Measurements from ENCODE around the gene ANKRD37.
"Not testable (repeated sequence)": the region's sequence is repeated elsewhere in the genome, so short reads cannot be mapped to it uniquely, and the experiment has no call there.

ANKRD37 gene

GRCh38 chr4:185362570-185362969 is 34.1 kb upstream of the ANKRD37 start:
- H3K9ac ChIP-seq (ENCODE audit: low read depth, low read length); H3K4me3 ChIP-seq (ENCODE audit: low read length); H3K27me3 ChIP-seq (ENCODE audit: insufficient read depth, low read length); H3K4me1 ChIP-seq (ENCODE audit: insufficient read depth, low read length); H3K9me3 ChIP-seq (ENCODE audit: insufficient read depth, low read depth, low read length); H3K27ac ChIP-seq (ENCODE audit: low read depth, low read length): not testable (repeated sequence)
- WGBS = 93% methylated on average over 6 of the region's 6 CpGs
- peaks cover 13% of the 10 kb centered on the region for H3K36me3 ChIP-seq (ENCODE audit: insufficient read depth, low read length)

GRCh38 chr4:185363251-185363650 is 33.4 kb upstream of the ANKRD37 start:
- no peak overlapping the region for H3K27ac ChIP-seq (ENCODE audit: low read depth, low read length)
- no peak overlapping the region for H3K4me3 ChIP-seq (ENCODE audit: low read length)
- no peaks in the 10 kb centered on the region for H3K4me1 ChIP-seq (ENCODE audit: insufficient read depth, low read length)
- no peaks in the 10 kb centered on the region for H3K27me3 ChIP-seq (ENCODE audit: insufficient read depth, low read length)
- no peaks in the 10 kb centered on the region for H3K9me3 ChIP-seq (ENCODE audit: insufficient read depth, low read depth, low read length)
- H3K36me3 ChIP-seq (ENCODE audit: insufficient read depth, low read length) = peaks cover 9% of the 10 kb centered on the region
- WGBS = 100% methylated on average over 1 of the region's 3 CpGs
- no peak overlapping the region for H3K9ac ChIP-seq (ENCODE audit: low read depth, low read length)

GRCh38 chr4:185364886-185365285 is 31.8 kb upstream of the ANKRD37 start:
- no peak overlapping the region for H3K27ac ChIP-seq (ENCODE audit: low read depth, low read length)
- no peaks in the 10 kb centered on the region for H3K27me3 ChIP-seq (ENCODE audit: insufficient read depth, low read length)
- WGBS = 93% methylated on average over 4 of the region's 5 CpGs
- H3K9ac ChIP-seq (ENCODE audit: low read depth, low read length) = no peak overlapping the region
- H3K4me3 ChIP-seq (ENCODE audit: low read length) = no peak overlapping the region
- H3K36me3 ChIP-seq (ENCODE audit: insufficient read depth, low read length) = peaks cover 3% of the 10 kb centered on the region
- peaks cover 4% of the 10 kb centered on the region; the same call in 1 of the 2 replicates for H3K4me1 ChIP-seq (ENCODE audit: insufficient read depth, low read length)
- H3K9me3 ChIP-seq (ENCODE audit: insufficient read depth, low read depth, low read length) = no peaks in the 10 kb centered on the region

GRCh38 chr4:185369731-185370130 is 26.9 kb upstream of the ANKRD37 start:
- 92% methylated on average over 3 of the region's 3 CpGs for WGBS
- H3K9ac ChIP-seq (ENCODE audit: low read depth, low read length) = no peak overlapping the region
- no peaks in the 10 kb centered on the region for H3K27me3 ChIP-seq (ENCODE audit: insufficient read depth, low read length)
- H3K9me3 ChIP-seq (ENCODE audit: insufficient read depth, low read depth, low read length) = no peaks in the 10 kb centered on the region
- peaks cover 7% of the 10 kb centered on the region; the same call in 1 of the 2 replicates for H3K4me1 ChIP-seq (ENCODE audit: insufficient read depth, low read length)
- H3K4me3 ChIP-seq (ENCODE audit: low read length) = no peak overlapping the region
- peaks cover 6% of the 10 kb centered on the region; the same call in 1 of the 2 replicates for H3K36me3 ChIP-seq (ENCODE audit: insufficient read depth, low read length)
- no peak overlapping the region for H3K27ac ChIP-seq (ENCODE audit: low read depth, low read length)

- Histone ChIP-seq H3K4me1 (ENCODE audit: insufficient read depth, low read length) (peaks cover 7% of the 10 kb centered on the region; the same call in 1 of the 2 replicates), H3K9me3 (ENCODE audit: insufficient read depth, low read depth, low read length) (no peaks in the 10 kb centered on the region), H3K9ac (ENCODE audit: low read depth, low read length) (no peak overlapping the region), H3K4me3 (ENCODE audit: low read length) (no peak overlapping the region), H3K36me3 (ENCODE audit: insufficient read depth, low read length) (peaks cover 6% of the 10 kb centered on the region; the same call in 1 of the 2 replicates), H3K27ac (ENCODE audit: low read depth, low read length) (no peak overlapping the region), H3K27me3 (ENCODE audit: insufficient read depth, low read length) (no peaks in the 10 kb centered on the region)
- WGBS = 95% methylated on average over 11 of the region's 11 CpGs
Measured at GRCh38 chr4:185370268-185370949, 26.2 kb upstream of the ANKRD37 start.

- H3K27ac ChIP-seq (ENCODE audit: low read depth, low read length) = no peak overlapping the region
- no peak overlapping the region for H3K4me3 ChIP-seq (ENCODE audit: low read length)
- H3K9me3 ChIP-seq (ENCODE audit: insufficient read depth, low read depth, low read length) = no peaks in the 10 kb centered on the region
- no peaks in the 10 kb centered on the region for H3K27me3 ChIP-seq (ENCODE audit: insufficient read depth, low read length)
- WGBS = 94% methylated on average over 11 of the region's 11 CpGs
- peaks cover 7% of the 10 kb centered on the region; the same call in 1 of the 2 replicates for H3K4me1 ChIP-seq (ENCODE audit: insufficient read depth, low read length)
- H3K36me3 ChIP-seq (ENCODE audit: insufficient read depth, low read length) = peaks cover 6% of the 10 kb centered on the region; the same call in 1 of the 2 replicates
- no peak overlapping the region for H3K9ac ChIP-seq (ENCODE audit: low read depth, low read length)
Measured at GRCh38 chr4:185371702-185372101, 24.9 kb upstream of the ANKRD37 start.

- H3K36me3 ChIP-seq (ENCODE audit: insufficient read depth, low read length) = peaks cover 6% of the 10 kb centered on the region; the same call in 1 of the 2 replicates
Measured at GRCh38 chr4:185374027-185374426, 22.6 kb upstream of the ANKRD37 start.

GRCh38 chr4:185374573-185374972 is 22.1 kb upstream of the ANKRD37 start:
- WGBS = 96% methylated on average over 6 of the region's 6 CpGs

More at GRCh38 chr4:185374027-185374426, 22.6 kb upstream of the ANKRD37 start:
- Histone ChIP-seq H3K9ac (ENCODE audit: low read depth, low read length) (no peak overlapping the region), H3K27ac (ENCODE audit: low read depth, low read length) (no peak overlapping the region), H3K4me1 (ENCODE audit: insufficient read depth, low read length) (peaks cover 9% of the 10 kb centered on the region; the same call in 1 of the 2 replicates), H3K4me3 (ENCODE audit: low read length) (no peak overlapping the region), H3K27me3 (ENCODE audit: insufficient read depth, low read length) (no peaks in the 10 kb centered on the region), H3K9me3 (ENCODE audit: insufficient read depth, low read depth, low read length) (no peaks in the 10 kb centered on the region)
- WGBS = 95% methylated on average over 7 of the region's 7 CpGs

GRCh38 chr4:185378264-185378663 is 18.4 kb upstream of the ANKRD37 start:
- Histone ChIP-seq H3K4me3 (ENCODE audit: low read length) (no peak overlapping the region), H3K36me3 (ENCODE audit: insufficient read depth, low read length) (no peaks in the 10 kb centered on the region), H3K27me3 (ENCODE audit: insufficient read depth, low read length) (no peaks in the 10 kb centered on the region), H3K4me1 (ENCODE audit: insufficient read depth, low read length) (peaks cover 3% of the 10 kb centered on the region; the same call in 1 of the 2 replicates), H3K9me3 (ENCODE audit: insufficient read depth, low read depth, low read length) (peaks cover 6% of the 10 kb centered on the region; the same call in 1 of the 2 replicates), H3K27ac (ENCODE audit: low read depth, low read length) (no peak overlapping the region), H3K9ac (ENCODE audit: low read depth, low read length) (no peak overlapping the region)
- WGBS = 86% methylated on average over 6 of the region's 6 CpGs

More at GRCh38 chr4:185374573-185374972, 22.1 kb upstream of the ANKRD37 start:
- H3K27ac ChIP-seq (ENCODE audit: low read depth, low read length) = no peak overlapping the region
- peaks cover 8% of the 10 kb centered on the region; the same call in 1 of the 2 replicates for H3K4me1 ChIP-seq (ENCODE audit: insufficient read depth, low read length)
- no peak overlapping the region for H3K4me3 ChIP-seq (ENCODE audit: low read length)
- H3K9me3 ChIP-seq (ENCODE audit: insufficient read depth, low read depth, low read length) = no peaks in the 10 kb centered on the region
- peaks cover 6% of the 10 kb centered on the region; the same call in 1 of the 2 replicates for H3K36me3 ChIP-seq (ENCODE audit: insufficient read depth, low read length)
- H3K9ac ChIP-seq (ENCODE audit: low read depth, low read length) = no peak overlapping the region
- H3K27me3 ChIP-seq (ENCODE audit: insufficient read depth, low read length) = no peaks in the 10 kb centered on the region

- H3K27me3 ChIP-seq (ENCODE audit: insufficient read depth, low read length) = no peaks in the 10 kb centered on the region
- no peak overlapping the region for H3K9ac ChIP-seq (ENCODE audit: low read depth, low read length)
- no peaks in the 10 kb centered on the region for H3K36me3 ChIP-seq (ENCODE audit: insufficient read depth, low read length)
- 96% methylated on average over 13 of the region's 13 CpGs for WGBS
- H3K27ac ChIP-seq (ENCODE audit: low read depth, low read length) = no peak overlapping the region
- peaks cover 3% of the 10 kb centered on the region; the same call in 1 of the 2 replicates for H3K4me1 ChIP-seq (ENCODE audit: insufficient read depth, low read length)
- H3K9me3 ChIP-seq (ENCODE audit: insufficient read depth, low read depth, low read length) = peaks cover 6% of the 10 kb centered on the region; the same call in 1 of the 2 replicates
- H3K4me3 ChIP-seq (ENCODE audit: low read length) = no peak overlapping the region
Measured at GRCh38 chr4:185379326-185380295, 17.0 kb upstream of the ANKRD37 start.

GRCh38 chr4:185380320-185380719 is 16.3 kb upstream of the ANKRD37 start:
- Histone ChIP-seq H3K9me3 (ENCODE audit: insufficient read depth, low read depth, low read length) (peaks cover 6% of the 10 kb centered on the region; the same call in 1 of the 2 replicates), H3K9ac (ENCODE audit: low read depth, low read length) (no peak overlapping the region), H3K4me3 (ENCODE audit: low read length) (no peak overlapping the region), H3K27me3 (ENCODE audit: insufficient read depth, low read length) (no peaks in the 10 kb centered on the region), H3K27ac (ENCODE audit: low read depth, low read length) (no peak overlapping the region), H3K4me1 (ENCODE audit: insufficient read depth, low read length) (peaks cover 5% of the 10 kb centered on the region; the same call in 1 of the 2 replicates), H3K36me3 (ENCODE audit: insufficient read depth, low read length) (no peaks in the 10 kb centered on the region)
- 81% methylated on average over 1 of the region's 1 CpG for WGBS

Measured in HUES64 (cell line).